ENCODE data around the gene PTPDC1.

PTPDC1 gene

GRCh38 chr9:94153905-94154304 lies 69.6 kb downstream of the PTPDC1 start:
- H3K27me3 ChIP-seq: no peaks in the 10 kb centered on the region
- no peak overlapping the region for H3K27ac ChIP-seq
- peaks cover 15 to 17% of the 10 kb centered on the region in 2 experiments for H3K4me1 ChIP-seq (ENCODE audit: control insufficient read depth in 1 of 2, insufficient read depth in 1 of 2, low read depth in 1 of 2, low read length in 1 of 2)
- H3K9me3 ChIP-seq: no peaks in the 10 kb centered on the region
- no peak for TF ChIP-seq CTCF (IDR thresholded peaks at IDR 0.05)
- H3K36me3 ChIP-seq: no peaks in the 10 kb centered on the region
- H3K4me3 ChIP-seq (ENCODE audit: low read depth in 1 of 2, low read length in 1 of 2): no peak overlapping the region

GRCh38 chr9:94156348-94157049 lies 72.2 kb downstream of the PTPDC1 start:
- H3K4me3 ChIP-seq (ENCODE audit: low read depth in 1 of 2, low read length in 1 of 2): no peak overlapping the region
- peak overlapping the region; percentile 4 for H3K27ac ChIP-seq
- no peaks in the 10 kb centered on the region for H3K36me3 ChIP-seq
- no peaks in the 10 kb centered on the region for H3K9me3 ChIP-seq
- H3K27me3 ChIP-seq: no peaks in the 10 kb centered on the region
- TF ChIP-seq CTCF (IDR thresholded peaks at IDR 0.05): no peak
- H3K4me1 ChIP-seq (ENCODE audit: control insufficient read depth in 1 of 2, insufficient read depth in 1 of 2, low read depth in 1 of 2, low read length in 1 of 2): peaks cover 15 to 17% of the 10 kb centered on the region in 2 experiments

GRCh38 chr9:94157050-94157801 lies 73.0 kb downstream of the PTPDC1 start:
- no peak for TF ChIP-seq CTCF (IDR thresholded peaks at IDR 0.05)
- peaks cover 15 to 17% of the 10 kb centered on the region in 2 experiments for H3K4me1 ChIP-seq (ENCODE audit: control insufficient read depth in 1 of 2, insufficient read depth in 1 of 2, low read depth in 1 of 2, low read length in 1 of 2)
- no peak overlapping the region for H3K4me3 ChIP-seq (ENCODE audit: low read depth in 1 of 2, low read length in 1 of 2)
- no peaks in the 10 kb centered on the region for H3K36me3 ChIP-seq
- peak overlapping the region; percentile 4 for H3K27ac ChIP-seq
- H3K9me3 ChIP-seq: no peaks in the 10 kb centered on the region
- no peaks in the 10 kb centered on the region for H3K27me3 ChIP-seq

Data from neutrophil (primary cell).